Stimulated activated naive CD4-positive, alpha-beta T cell (primary cell): ENCODE results near the gene REEP1.
"Not testable (repeated sequence)": the region's sequence is repeated elsewhere in the genome, so short reads cannot be mapped to it uniquely, and the experiment has no call there.

Experiments
- DNase-seq, 6 experiments: peaks; one replicate each; lab custom pipeline; 2025; lab: John Stamatoyannopoulos, UW

Gene REEP1

GRCh38 chr2:86243950-86244733 is 93.3 kb downstream of the REEP1 start:
- no peak for DNase-seq

GRCh38 chr2:86243272-86243671 is 94.2 kb downstream of the REEP1 start:
- DNase-seq, result no peak

GRCh38 chr2:86241611-86242010 is 95.8 kb downstream of the REEP1 start:
- DNase-seq, result no peak

- DNase-seq, result no peak
Observed at GRCh38 chr2:86240251-86240650, 97.2 kb downstream of the REEP1 start.

- no peak for DNase-seq
Observed at GRCh38 chr2:86239745-86240144, 97.7 kb downstream of the REEP1 start.

GRCh38 chr2:86239326-86239725 is 98.1 kb downstream of the REEP1 start:
- DNase-seq, result no peak

- DNase-seq, result peak in 4 of 6 experiments; percentile 1 to 36 (median 10)
Observed at GRCh38 chr2:86238354-86238753, 99.1 kb downstream of the REEP1 start.

GRCh38 chr2:86237172-86237571 is 100.3 kb downstream of the REEP1 start:
- no peak for DNase-seq

- DNase-seq, result no peak
Observed at GRCh38 chr2:86235196-86235980, 102.0 kb downstream of the REEP1 start.

GRCh38 chr2:86234563-86235131 is 102.8 kb downstream of the REEP1 start:
- no peak for DNase-seq

- no peak for DNase-seq
Observed at GRCh38 chr2:86233436-86233835, 104.0 kb downstream of the REEP1 start.

GRCh38 chr2:86232910-86233309 is 104.5 kb downstream of the REEP1 start:
- DNase-seq, result no peak

- DNase-seq, result no peak
Observed at GRCh38 chr2:86232373-86232784, 105.0 kb downstream of the REEP1 start.

- no peak for DNase-seq
Observed at GRCh38 chr2:86231680-86232372, 105.6 kb downstream of the REEP1 start.

- DNase-seq, result no peak
Observed at GRCh38 chr2:86230961-86231360, 106.5 kb downstream of the REEP1 start.

- DNase-seq, result no peak
Observed at GRCh38 chr2:86229221-86229620, 108.2 kb downstream of the REEP1 start.

GRCh38 chr2:86228574-86228973 is 108.9 kb downstream of the REEP1 start:
- DNase-seq, result not testable (repeated sequence)

GRCh38 chr2:86227685-86228084 is 109.7 kb downstream of the REEP1 start:
- no peak for DNase-seq

GRCh38 chr2:86226636-86227520 is 110.5 kb downstream of the REEP1 start:
- no peak for DNase-seq

- no peak for DNase-seq
Observed at GRCh38 chr2:86226070-86226469, 111.4 kb downstream of the REEP1 start.

GRCh38 chr2:86225581-86225980 is 111.8 kb downstream of the REEP1 start:
- peak; percentile 8 to 72 (median 17) for DNase-seq
